Measurements from ENCODE around the gene ZNF365.

DNA sequence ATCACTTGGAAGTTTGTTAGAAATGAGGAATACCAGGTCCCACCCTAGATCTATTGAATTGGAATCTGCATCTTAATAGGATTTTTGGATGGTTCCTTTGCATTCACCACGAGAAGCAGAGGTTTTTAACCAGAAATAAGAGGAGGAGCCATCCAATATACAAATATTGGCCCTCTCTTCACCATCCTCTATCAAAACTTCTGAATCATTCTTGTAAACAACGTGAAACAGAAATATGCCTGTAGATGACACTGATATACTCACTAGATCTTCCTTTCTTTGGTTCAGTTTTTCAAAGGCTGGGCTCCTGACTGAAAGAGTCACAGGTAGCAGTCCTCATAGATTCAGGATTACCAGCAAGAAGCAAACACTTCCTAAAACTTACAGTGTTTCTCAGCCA lies 39.5 kb downstream of the ZNF365 start:
- no peak for TF ChIP-seq CTCF (IDR thresholded peaks at IDR 0.05; ENCODE audit: borderline replicate concordance, extremely low read depth, low read length, poor library complexity, severe bottlenecking)
- no peak for TF ChIP-seq EZH2 (IDR thresholded peaks at IDR 0.05; ENCODE audit: borderline replicate concordance, low read depth, low read length, severe bottlenecking)

All from DND-41 (cell line).